Right atrium auricular region (tissue), 2 donors: ENCODE measurements around the gene GRN. TPM values are rescaled to one million over a fixed set of nuclear protein-coding genes. Genes with fewer than 3 reads are reported as not detected.

ENCODE experiments used
- DNase-seq: peaks from one replicate; pipeline ENCODE4 v3.0.0-alpha.2; 2019; ENCODE audit warnings: low spot score
- H3K27ac ChIP-seq, 2 donors: fragments of 200-600 bp; sonication (generic); 1 replicate in 1 of 2; 2 replicates in 1 of 2; pipeline ENCODE4 v1.5.1; 2016 to 2019
- H3K27me3 ChIP-seq, 2 donors: fragments of 200-600 bp; sonication (generic); one replicate each; pipeline versions ENCODE4 v1.5.1 to v1.6.0; 2017 to 2019
- H3K36me3 ChIP-seq: fragments of 200-600 bp; sonication (generic); one replicate; pipeline ENCODE4 v1.5.1; 2016
- H3K4me1 ChIP-seq, 2 donors: fragments of 200-600 bp; sonication (generic); one replicate each; pipeline versions ENCODE4 v1.5.1 to v1.6.0; 2017 to 2019
- H3K4me3 ChIP-seq, 2 donors: fragments of 200-600 bp; sonication (generic); 1 replicate in 1 of 2; 2 replicates in 1 of 2; pipeline ENCODE4 v1.5.1; 2017 to 2019; ENCODE audit warnings: mild to moderate bottlenecking in 1 of 2, moderate library complexity in 1 of 2
- H3K9me3 ChIP-seq, 2 donors: fragments of 200-600 bp; sonication (generic); one replicate each; pipeline ENCODE4 v1.5.1; 2019
- total RNA-seq, 2 donors: library from RNA; depleted of rRNA; stranded (reverse); fragments of >200 nt; gene quantifications; one replicate each; pipeline ENCODE4 v1.1.0, GENCODE V29; 2016
- TF ChIP-seq, protein P1 (sequence below), 2 donors: fragments of 200-600 bp; sonication (generic); IDR thresholded peaks; one replicate each; pipeline ENCODE4 v1.5.1; 2019; ENCODE audit warnings: antibody characterized with exemption in 2 of 2

Gene GRN
- total RNA-seq, 2 donors from 2014 or later = 258 to 290 TPM

DNA sequence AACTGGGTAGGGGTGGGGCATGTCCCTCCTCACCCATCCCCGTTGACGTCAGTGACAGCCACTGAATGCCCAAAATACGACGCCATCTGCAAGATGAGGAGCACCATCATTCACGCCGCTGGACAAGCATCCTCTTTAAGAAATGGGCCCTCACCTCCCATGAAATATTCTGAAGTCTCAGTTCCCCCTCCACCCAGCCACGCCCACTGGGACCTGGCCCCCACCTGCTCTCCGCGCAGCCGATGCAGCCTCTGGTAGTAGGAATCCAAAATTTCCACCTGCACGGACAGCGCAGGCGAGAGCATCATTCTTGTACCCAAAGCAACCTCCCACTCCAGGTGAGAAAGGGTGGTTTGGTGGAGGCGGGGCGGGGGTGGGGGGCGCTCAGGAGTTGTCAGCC lies 38.8 kb downstream of the GRN start:
- TF ChIP-seq, protein P1, sequence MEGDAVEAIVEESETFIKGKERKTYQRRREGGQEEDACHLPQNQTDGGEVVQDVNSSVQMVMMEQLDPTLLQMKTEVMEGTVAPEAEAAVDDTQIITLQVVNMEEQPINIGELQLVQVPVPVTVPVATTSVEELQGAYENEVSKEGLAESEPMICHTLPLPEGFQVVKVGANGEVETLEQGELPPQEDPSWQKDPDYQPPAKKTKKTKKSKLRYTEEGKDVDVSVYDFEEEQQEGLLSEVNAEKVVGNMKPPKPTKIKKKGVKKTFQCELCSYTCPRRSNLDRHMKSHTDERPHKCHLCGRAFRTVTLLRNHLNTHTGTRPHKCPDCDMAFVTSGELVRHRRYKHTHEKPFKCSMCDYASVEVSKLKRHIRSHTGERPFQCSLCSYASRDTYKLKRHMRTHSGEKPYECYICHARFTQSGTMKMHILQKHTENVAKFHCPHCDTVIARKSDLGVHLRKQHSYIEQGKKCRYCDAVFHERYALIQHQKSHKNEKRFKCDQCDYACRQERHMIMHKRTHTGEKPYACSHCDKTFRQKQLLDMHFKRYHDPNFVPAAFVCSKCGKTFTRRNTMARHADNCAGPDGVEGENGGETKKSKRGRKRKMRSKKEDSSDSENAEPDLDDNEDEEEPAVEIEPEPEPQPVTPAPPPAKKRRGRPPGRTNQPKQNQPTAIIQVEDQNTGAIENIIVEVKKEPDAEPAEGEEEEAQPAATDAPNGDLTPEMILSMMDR (IDR thresholded peaks at IDR 0.05) = no peak

DNA sequence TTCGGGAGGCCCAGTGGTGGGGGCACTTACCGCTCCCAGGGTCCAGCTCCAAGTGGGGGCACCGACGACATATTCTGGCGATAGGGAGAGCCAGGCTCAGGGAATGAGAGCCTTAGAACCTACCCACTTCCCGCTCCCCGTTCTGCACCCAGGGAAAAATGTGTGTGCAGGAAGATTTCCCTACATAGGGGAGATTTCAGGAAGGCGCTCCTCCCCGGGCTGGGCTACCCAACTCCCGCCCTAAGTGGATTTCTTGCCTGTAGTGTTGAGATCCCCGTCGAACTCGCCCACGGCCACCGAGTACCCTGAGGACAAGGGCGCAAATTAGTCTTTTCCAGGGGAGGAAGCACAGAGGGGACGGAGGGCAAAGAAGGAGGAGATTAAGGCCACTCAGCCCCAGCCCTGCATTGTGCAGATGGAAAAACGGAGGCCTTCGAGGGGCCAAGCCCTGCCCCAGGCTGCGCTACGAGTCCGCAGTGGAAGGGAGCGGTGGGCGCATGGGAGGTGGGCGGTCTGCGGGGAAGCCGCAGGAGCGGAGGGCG lies 39.2 kb downstream of the GRN start:
- H3K4me3 ChIP-seq = peak overlapping the region in 1 of 2 donors; percentile 57
- H3K27ac ChIP-seq = no peak overlapping the region
- DNase-seq = no peak
- H3K27me3 ChIP-seq = no peaks in the 10 kb centered on the region
- TF ChIP-seq, protein P1 (IDR thresholded peaks at IDR 0.05) = no peak
- H3K4me1 ChIP-seq = peaks cover 0 to 21% of the 10 kb centered on the region in 2 donors
- no peaks in the 10 kb centered on the region for H3K9me3 ChIP-seq
- H3K36me3 ChIP-seq = no peaks in the 10 kb centered on the region

More for the DNA sequence above, 38.8 kb downstream of the GRN start:
- Histone ChIP-seq H3K4me1 (peaks cover 0 to 21% of the 10 kb centered on the region in 2 donors), H3K9me3 (no peaks in the 10 kb centered on the region), H3K36me3 (no peaks in the 10 kb centered on the region), H3K4me3 (no peak overlapping the region), H3K27me3 (no peaks in the 10 kb centered on the region), H3K27ac (no peak overlapping the region)
- DNase-seq = no peak

GRCh38 chr17:44384823-44385286 lies 39.8 kb downstream of the GRN start:
- Histone ChIP-seq H3K4me3 (peak overlapping the region; percentile 47 to 57), H3K27ac (no peak overlapping the region)
- TF ChIP-seq, protein P1 (IDR thresholded peaks at IDR 0.05) = no peak

GRCh38 chr17:44385287-44386181 lies 40.4 kb downstream of the GRN start:
- H3K27ac ChIP-seq = no peak overlapping the region
- peak overlapping the region; percentile 47 to 57 for H3K4me3 ChIP-seq
- DNase-seq = peak; percentile 75
- H3K9me3 ChIP-seq = no peaks in the 10 kb centered on the region
- H3K27me3 ChIP-seq = no peaks in the 10 kb centered on the region
- TF ChIP-seq, protein P1 (IDR thresholded peaks at IDR 0.05) = peak in 1 of 2 donors; percentile 20
- peaks cover 0 to 21% of the 10 kb centered on the region in 2 donors for H3K4me1 ChIP-seq
- H3K36me3 ChIP-seq = no peaks in the 10 kb centered on the region

More at GRCh38 chr17:44384823-44385286, 39.8 kb downstream of the GRN start:
- H3K36me3 ChIP-seq = no peaks in the 10 kb centered on the region
- no peaks in the 10 kb centered on the region for H3K9me3 ChIP-seq
- no peak for DNase-seq
- peaks cover 0 to 21% of the 10 kb centered on the region in 2 donors for H3K4me1 ChIP-seq
- no peaks in the 10 kb centered on the region for H3K27me3 ChIP-seq

DNA sequence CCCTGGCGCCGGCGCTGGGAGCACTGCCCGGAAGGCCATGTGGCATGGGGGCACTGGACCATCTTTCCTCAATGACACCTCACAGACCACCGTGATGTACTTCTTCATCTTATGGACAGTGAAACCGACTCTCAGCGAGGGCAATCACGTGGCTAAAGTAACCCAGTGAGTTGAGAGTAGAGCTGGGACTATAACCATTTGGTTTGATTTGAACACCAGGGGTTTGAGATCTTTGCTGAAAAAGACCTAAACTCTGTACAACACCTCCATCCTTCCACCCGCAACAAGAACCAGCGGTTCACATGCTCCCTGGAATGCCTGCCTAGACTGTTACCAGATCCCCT lies 41.1 kb downstream of the GRN start:
- TF ChIP-seq, protein P1 (IDR thresholded peaks at IDR 0.05) = no peak
- DNase-seq = no peak
- Histone ChIP-seq H3K27ac (no peak overlapping the region), H3K9me3 (no peaks in the 10 kb centered on the region), H3K27me3 (no peaks in the 10 kb centered on the region), H3K4me3 (peak overlapping the region in 1 of 2 donors; percentile 57), H3K36me3 (no peaks in the 10 kb centered on the region), H3K4me1 (peaks cover 0 to 21% of the 10 kb centered on the region in 2 donors)
